B cell (primary cell): ENCODE measurements around the gene ATP9B. TPM values are rescaled to one million over a fixed set of nuclear protein-coding genes. Genes with fewer than 3 reads are reported as not detected.
A peak's percentile ranks its signal among the peaks of the same experiment; 100 is the strongest.

Experiments
- ATAC-seq: fragments of 200-7000 bp; cut with Tn5 transposase; one replicate; pipeline ENCODE4 v1.10.0; 2021; ENCODE audit warnings: low read depth, mild to moderate bottlenecking, moderate number of reproducible peaks, moderate library complexity
- CTCF ChIA-PET: fragments of 350-600 bp; sonication (Branson Sonifier 250); formaldehyde crosslinking; loops from one replicate; lab custom pipeline; 2021; ENCODE audit warnings: antibody characterized with exemption, inconsistent platforms; lab: Charles Lee
- POLR2A ChIA-PET: fragments of 350-600 bp; sonication (Branson Sonifier 250); formaldehyde crosslinking; loops from one replicate; lab custom pipeline; 2021; ENCODE audit warnings: antibody characterized with exemption; lab: Charles Lee
- DNase-seq: peaks from one replicate; pipeline ENCODE4 v3.0.0; 2013
- H2AFZ ChIP-seq: 2 replicates; pipeline ENCODE4 v1.6.1; 2012; ENCODE audit warnings: mild to moderate bottlenecking, low read depth, low read length; ENCODE audit not compliant: insufficient read depth, poor library complexity, severe bottlenecking
- H3K27ac ChIP-seq, 2 donors: 1 replicate in 1 of 2; 2 replicates in 1 of 2; pipeline ENCODE4 v1.5.1; 2012 to 2013; ENCODE audit warnings: low read length in 2 of 2, mild to moderate bottlenecking in 2 of 2, moderate library complexity in 1 of 2
- H3K27me3 ChIP-seq, 4 experiments: fragments of 200-600 bp in 1 of 4; sonication (generic) in 1 of 4; replicated peaks in 1 of 4; 1 replicate in 2 of 4; 2 replicates in 2 of 4; pipeline versions ENCODE4 v1.6.1 to v1.7.0; 2013 to 2016; ENCODE audit warnings: low read length in 3 of 4, mild to moderate bottlenecking in 2 of 4, mixed read lengths in 1 of 4, moderate library complexity in 1 of 4; ENCODE audit not compliant: insufficient read depth in 4 of 4, control insufficient read depth in 3 of 4; ENCODE audit errors: control extremely low read depth in 1 of 4
- H3K36me3 ChIP-seq, 2 experiments: replicated peaks in 1 of 2; 1 replicate in 1 of 2; 2 replicates in 1 of 2; pipeline versions ENCODE4 v1.6.1 to v1.7.1; 2013; ENCODE audit warnings: low read length in 1 of 2; ENCODE audit not compliant: insufficient read depth in 2 of 2, control insufficient read depth in 1 of 2; ENCODE audit errors: control extremely low read depth in 1 of 2, extremely low read depth in 1 of 2
- H3K4me1 ChIP-seq, 2 donors: fragments of 200-600 bp in 1 of 2; sonication (generic) in 1 of 2; 1 replicate in 1 of 2; 2 replicates in 1 of 2; pipeline versions ENCODE4 v1.5.1 to v1.6.1; 2013 to 2017; ENCODE audit warnings: low read length in 2 of 2; ENCODE audit not compliant: control insufficient read depth in 2 of 2, insufficient read depth in 2 of 2
- H3K4me2 ChIP-seq: replicated peaks from 2 replicates; pipeline ENCODE3; 2012; ENCODE audit warnings: mild to moderate bottlenecking, low read depth, low read length; ENCODE audit not compliant: poor library complexity, severe bottlenecking
- H3K4me3 ChIP-seq, 5 experiments: fragments of 200-600 bp in 1 of 5; sonication (generic) in 1 of 5; 1 replicate in 3 of 5; 2 replicates in 2 of 5; pipeline versions ENCODE4 v1.5.1 to v1.7.0; 2011 to 2016; ENCODE audit warnings: low read length in 4 of 5, mild to moderate bottlenecking in 4 of 5, low read depth in 2 of 5, control low read depth in 1 of 5, moderate library complexity in 1 of 5; ENCODE audit not compliant: insufficient read depth in 1 of 5; ENCODE audit errors: control extremely low read depth in 1 of 5, extremely low read depth in 1 of 5
- H3K79me2 ChIP-seq: fragments of 200-600 bp; sonication (generic); one replicate; pipeline ENCODE4 v1.6.0; 2016; ENCODE audit warnings: low read length; ENCODE audit not compliant: control insufficient read depth, insufficient read depth
- H3K9ac ChIP-seq: fragments of 200-600 bp; sonication (generic); 2 replicates; pipeline ENCODE4 v1.6.1; 2017; ENCODE audit warnings: mild to moderate bottlenecking, low read length, moderate library complexity
- H3K9me3 ChIP-seq, 3 donors: one replicate each; pipeline versions ENCODE4 v1.6.1 to v1.7.1; 2013; ENCODE audit warnings: low read length in 2 of 3; ENCODE audit not compliant: control insufficient read depth in 2 of 3, insufficient read depth in 1 of 3; ENCODE audit errors: control extremely low read depth in 1 of 3
- H4K20me1 ChIP-seq: 2 replicates; pipeline ENCODE4 v1.6.0; 2012; ENCODE audit warnings: mild to moderate bottlenecking, low read length; ENCODE audit not compliant: insufficient read depth, control insufficient read depth, poor library complexity, severe bottlenecking
- H3K27ac Mint-ChIP-seq: one replicate; pipeline ENCODE4 v1.8.0; 2021; ENCODE audit warnings: mixed read lengths
- H3K27me3 Mint-ChIP-seq: one replicate; pipeline ENCODE4 v1.8.0; 2021; ENCODE audit warnings: mixed read lengths
- H3K4me1 Mint-ChIP-seq: one replicate; pipeline ENCODE4 v1.8.0; 2021; ENCODE audit warnings: mixed read lengths
- H3K4me3 Mint-ChIP-seq: one replicate; pipeline ENCODE4 v1.8.0; 2021; ENCODE audit warnings: mixed read lengths
- H3K9me3 Mint-ChIP-seq: one replicate; pipeline ENCODE4 v1.8.0; 2022; ENCODE audit warnings: mixed read lengths; ENCODE audit not compliant: insufficient read depth
- EZH2 ChIP-seq: IDR thresholded peaks from 2 replicates; pipeline ENCODE4 v1.6.1; 2012; ENCODE audit warnings: borderline replicate concordance, low read depth, mild to moderate bottlenecking, moderate library complexity, low read length; ENCODE audit not compliant: insufficient read depth, poor library complexity, severe bottlenecking
- WGBS: methylation state at CpG from one replicate; pipeline ENCODE4 v1.1.5; 2013; ENCODE audit warnings: missing lambda C conversion rate; ENCODE audit not compliant: insufficient coverage; 5-methylcytosine and 5-hydroxymethylcytosine counted together
- intact Hi-C: fragments of 100-400 bp; cut with micrococcal nuclease; formaldehyde crosslinking; loops from one replicate; pipeline ENCODE4 v1.10.0; 2022
- polyA plus RNA-seq: library from polyadenylated mRNA; depleted of rRNA; stranded (reverse); fragments of >200 nt; gene quantifications from 2 replicates; pipeline ENCODE4 v1.2.3, GENCODE V29; 2012
- total RNA-seq, 2 donors: library from RNA; stranded (reverse); fragments of 120-200 nt in 1 of 2; gene quantifications; 1 replicate in 1 of 2; 2 replicates in 1 of 2; pipeline versions ENCODE4 v1.2.3 to v1.2.4, GENCODE V29; 2013 to 2022
- TF ChIP-seq, protein P1 (sequence below): fragments of 200-600 bp; IDR thresholded peaks from one replicate; pipeline ENCODE4 v1.8.0; 2022; ENCODE audit warnings: antibody characterized with exemption, mild to moderate bottlenecking

ATP9B gene
- total and polyA plus RNA-seq, 2 donors (not counting 1 experiment from before 2014, with no cell fraction given), result 34.3 to 71.7 TPM

DNA sequence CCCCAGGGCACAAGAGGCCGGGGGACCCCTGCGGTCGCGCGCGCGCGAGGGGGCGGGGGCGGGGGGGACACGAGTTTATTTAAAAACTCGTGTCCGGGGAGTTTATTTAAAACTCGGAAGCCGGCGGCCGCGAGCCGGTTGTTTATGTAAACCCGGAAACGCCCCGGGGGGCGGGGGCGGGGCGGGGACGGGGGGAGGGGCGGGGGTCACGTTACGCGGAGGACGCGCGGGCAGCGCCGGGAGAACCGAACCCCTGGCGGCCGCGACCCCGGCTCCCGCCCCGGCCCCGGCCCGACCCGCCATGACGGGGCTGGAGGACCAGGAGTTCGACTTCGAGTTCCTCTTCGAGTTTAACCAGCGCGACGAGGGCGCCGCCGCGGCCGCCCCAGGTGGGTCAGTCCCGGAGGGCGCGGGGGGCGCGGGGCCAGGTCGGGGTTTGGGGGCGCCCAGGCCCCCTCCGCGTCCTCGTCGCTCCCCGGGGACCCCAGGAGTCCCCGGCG is 330.9 kb downstream of the ATP9B start:
- H3K27me3 ChIP-seq, result no peaks in the 10 kb centered on the region
- Mint-ChIP-seq H3K4me3 (no peak overlapping the region), H3K4me1 (peaks cover 64% of the 10 kb centered on the region), H3K27ac (no peak overlapping the region), H3K9me3 (no peaks in the 10 kb centered on the region), H3K27me3 (no peaks in the 10 kb centered on the region)
- DNase-seq (peak; percentile 75), ATAC-seq (peak; percentile 44)
- H3K79me2 ChIP-seq, result peaks cover 83% of the 10 kb centered on the region
- peak overlapping the region; percentile 49 for H2AFZ ChIP-seq
- WGBS, result under 1% methylated on average over 55 of the region's 71 CpGs
- ChIA-PET POLR2A (interaction anchor here (0.9 kb wide), 1 partner anchor 14 kb away, joined by 3 read pairs; no protein-coding TSS in a partner anchor), CTCF (interaction anchor here (0.6 kb wide), 1 partner anchor 8 kb away, joined by 5 read pairs; no protein-coding TSS in a partner anchor)
- H3K4me1 ChIP-seq, result peaks cover 65 to 73% of the 10 kb centered on the region in 2 donors
- H3K9me3 ChIP-seq, result no peaks in the 10 kb centered on the region
- peaks cover 36% of the 10 kb centered on the region for H4K20me1 ChIP-seq
- H3K36me3 ChIP-seq, result peaks cover 0 to 12% of the 10 kb centered on the region in 2 experiments
- TF ChIP-seq, protein P1, sequence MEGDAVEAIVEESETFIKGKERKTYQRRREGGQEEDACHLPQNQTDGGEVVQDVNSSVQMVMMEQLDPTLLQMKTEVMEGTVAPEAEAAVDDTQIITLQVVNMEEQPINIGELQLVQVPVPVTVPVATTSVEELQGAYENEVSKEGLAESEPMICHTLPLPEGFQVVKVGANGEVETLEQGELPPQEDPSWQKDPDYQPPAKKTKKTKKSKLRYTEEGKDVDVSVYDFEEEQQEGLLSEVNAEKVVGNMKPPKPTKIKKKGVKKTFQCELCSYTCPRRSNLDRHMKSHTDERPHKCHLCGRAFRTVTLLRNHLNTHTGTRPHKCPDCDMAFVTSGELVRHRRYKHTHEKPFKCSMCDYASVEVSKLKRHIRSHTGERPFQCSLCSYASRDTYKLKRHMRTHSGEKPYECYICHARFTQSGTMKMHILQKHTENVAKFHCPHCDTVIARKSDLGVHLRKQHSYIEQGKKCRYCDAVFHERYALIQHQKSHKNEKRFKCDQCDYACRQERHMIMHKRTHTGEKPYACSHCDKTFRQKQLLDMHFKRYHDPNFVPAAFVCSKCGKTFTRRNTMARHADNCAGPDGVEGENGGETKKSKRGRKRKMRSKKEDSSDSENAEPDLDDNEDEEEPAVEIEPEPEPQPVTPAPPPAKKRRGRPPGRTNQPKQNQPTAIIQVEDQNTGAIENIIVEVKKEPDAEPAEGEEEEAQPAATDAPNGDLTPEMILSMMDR, result no peak
- TF ChIP-seq EZH2, result no peak
- peak overlapping the region in 4 of 5 experiments; percentile 54 to 79 (median 65) for H3K4me3 ChIP-seq
- peak overlapping the region; percentile 85 to 88 for H3K27ac ChIP-seq
- H3K4me2 ChIP-seq, result peak overlapping the region; percentile 98
- H3K9ac ChIP-seq, result peak overlapping the region; percentile 78
- intact Hi-C loops, result no loop called here
